SU-DHL-6 (cell line): ENCODE results near the gene CTNNBL1.

Experiments used
- CTCF ChIP-seq: fragments of 200-600 bp; sonication (generic); IDR thresholded peaks from one replicate; pipeline ENCODE4 v1.5.1; 2017; ENCODE audit warnings: antibody characterized with exemption, mild to moderate bottlenecking, low read length, moderate library complexity; ENCODE audit not compliant: insufficient read depth, poor library complexity, severe bottlenecking
- EZH2phosphoT487 ChIP-seq: fragments of 200-600 bp; sonication (generic), shearing (Covaris generic); conservative IDR thresholded peaks from 2 replicates; pipeline ENCODE4 v1.6.1; 2018; ENCODE audit warnings: mild to moderate bottlenecking, antibody characterized with exemption, low read length, moderate library complexity, mixed read lengths

GRCh38 chr20:37838769-37839431, 145.1 kb downstream of the CTNNBL1 start:
- TF ChIP-seq CTCF = no peak
- no peak for TF ChIP-seq EZH2phosphoT487
